HFFc6 (cell line): ENCODE results near the gene IFI6. TPM values are rescaled to one million over a fixed set of nuclear protein-coding genes. Genes with fewer than 3 reads are reported as not detected.

Experiments used
- DNase-seq: peaks from one replicate; pipeline ENCODE4 v3.0.0-alpha.2; 2018
- H3K27ac Mint-ChIP-seq: 2 replicates; pipeline ENCODE4 v1.8.0; 2020; ENCODE audit warnings: mild to moderate bottlenecking, mixed read lengths
- H3K27me3 Mint-ChIP-seq: 2 replicates; pipeline ENCODE4 v1.8.0; 2021; ENCODE audit warnings: mild to moderate bottlenecking, moderate library complexity, mixed read lengths; ENCODE audit not compliant: insufficient read depth
- H3K36me3 Mint-ChIP-seq: 2 replicates; pipeline ENCODE4 v1.8.0; 2021; ENCODE audit warnings: low read depth, mixed read lengths
- H3K4me1 Mint-ChIP-seq: 2 replicates; pipeline ENCODE4 v1.8.0; 2020; ENCODE audit warnings: low read depth, mixed read lengths
- H3K4me3 Mint-ChIP-seq: 2 replicates; pipeline ENCODE4 v1.8.0; 2020; ENCODE audit warnings: mild to moderate bottlenecking, moderate library complexity, mixed read lengths
- H3K9me3 Mint-ChIP-seq: 2 replicates; pipeline ENCODE4 v1.8.0; 2020; ENCODE audit warnings: mild to moderate bottlenecking, mixed read lengths
- total RNA-seq, 6 experiments: library from RNA; stranded (reverse); fragmentation: NEBNext Ultra II Directional; extraction: Animal tissue kit (Norgen Biotek cat#: 25700); gene quantifications; 2 replicates in 1 of 6; 3 replicates in 5 of 6; pipeline ENCODE4 v1.2.3, GENCODE V29; 2021
- TF ChIP-seq, protein P1 (sequence below): fragments of 200-600 bp; sonication (generic); IDR thresholded peaks from 2 replicates; pipeline ENCODE4 v1.5.0; 2021; ENCODE audit warnings: antibody characterized with exemption, mild to moderate bottlenecking

The IFI6 gene
- total RNA-seq, 6 experiments from 2014 or later = 16.7 to 23.8 (median 20.5) TPM

DNA sequence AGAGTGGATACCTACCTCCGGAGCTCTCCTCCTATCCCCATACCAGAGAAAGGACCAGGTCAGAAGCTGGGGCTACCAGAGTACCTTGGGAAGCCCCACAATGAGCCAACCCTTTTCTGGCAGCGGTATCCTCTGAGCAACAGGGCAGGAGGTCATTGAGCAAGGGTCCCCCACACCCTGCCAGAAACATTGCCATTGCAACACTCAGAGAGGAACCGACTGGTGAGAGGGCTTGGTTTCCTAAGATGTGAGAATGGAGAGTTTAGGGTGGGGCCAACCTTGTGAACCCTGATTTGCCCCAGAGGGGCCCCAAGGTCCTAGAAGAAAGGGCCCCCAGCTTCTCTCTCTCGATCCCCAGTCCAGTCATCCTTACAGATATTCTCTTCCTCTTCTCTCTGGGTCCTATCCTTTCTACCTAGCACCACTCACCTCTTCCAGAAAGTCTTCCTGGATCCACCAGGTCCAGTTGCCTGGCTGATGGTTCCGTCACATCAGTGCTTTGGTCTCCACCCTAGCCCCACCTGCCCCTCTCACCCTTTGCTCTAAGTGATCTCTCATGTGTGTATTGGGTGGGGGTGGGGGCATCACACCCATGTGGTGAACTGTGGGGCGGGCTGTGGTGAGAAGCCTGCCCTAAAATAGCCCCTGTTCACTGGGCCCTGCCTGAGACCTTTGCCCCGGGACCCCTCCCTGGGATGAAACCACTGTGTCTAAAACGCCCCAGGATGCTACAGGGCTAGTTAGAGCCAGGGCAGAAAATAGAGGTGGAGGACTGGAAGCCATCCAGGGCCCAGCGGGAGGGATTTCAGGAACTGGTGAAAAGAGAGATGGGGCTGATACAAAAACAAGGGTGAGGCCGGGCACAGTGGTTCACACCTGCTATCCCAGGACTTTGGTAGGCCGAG, 45.7 kb downstream of the IFI6 start:
- DNase-seq = no peak
- no peaks in the 10 kb centered on the region for H3K36me3 Mint-ChIP-seq
- no peak overlapping the region for H3K4me3 Mint-ChIP-seq
- TF ChIP-seq, protein P1, sequence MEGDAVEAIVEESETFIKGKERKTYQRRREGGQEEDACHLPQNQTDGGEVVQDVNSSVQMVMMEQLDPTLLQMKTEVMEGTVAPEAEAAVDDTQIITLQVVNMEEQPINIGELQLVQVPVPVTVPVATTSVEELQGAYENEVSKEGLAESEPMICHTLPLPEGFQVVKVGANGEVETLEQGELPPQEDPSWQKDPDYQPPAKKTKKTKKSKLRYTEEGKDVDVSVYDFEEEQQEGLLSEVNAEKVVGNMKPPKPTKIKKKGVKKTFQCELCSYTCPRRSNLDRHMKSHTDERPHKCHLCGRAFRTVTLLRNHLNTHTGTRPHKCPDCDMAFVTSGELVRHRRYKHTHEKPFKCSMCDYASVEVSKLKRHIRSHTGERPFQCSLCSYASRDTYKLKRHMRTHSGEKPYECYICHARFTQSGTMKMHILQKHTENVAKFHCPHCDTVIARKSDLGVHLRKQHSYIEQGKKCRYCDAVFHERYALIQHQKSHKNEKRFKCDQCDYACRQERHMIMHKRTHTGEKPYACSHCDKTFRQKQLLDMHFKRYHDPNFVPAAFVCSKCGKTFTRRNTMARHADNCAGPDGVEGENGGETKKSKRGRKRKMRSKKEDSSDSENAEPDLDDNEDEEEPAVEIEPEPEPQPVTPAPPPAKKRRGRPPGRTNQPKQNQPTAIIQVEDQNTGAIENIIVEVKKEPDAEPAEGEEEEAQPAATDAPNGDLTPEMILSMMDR = no peak
- no peaks in the 10 kb centered on the region for H3K9me3 Mint-ChIP-seq
- H3K4me1 Mint-ChIP-seq = peaks cover 6% of the 10 kb centered on the region
- no peak overlapping the region for H3K27ac Mint-ChIP-seq
- H3K27me3 Mint-ChIP-seq = peaks cover 5% of the 10 kb centered on the region

DNA sequence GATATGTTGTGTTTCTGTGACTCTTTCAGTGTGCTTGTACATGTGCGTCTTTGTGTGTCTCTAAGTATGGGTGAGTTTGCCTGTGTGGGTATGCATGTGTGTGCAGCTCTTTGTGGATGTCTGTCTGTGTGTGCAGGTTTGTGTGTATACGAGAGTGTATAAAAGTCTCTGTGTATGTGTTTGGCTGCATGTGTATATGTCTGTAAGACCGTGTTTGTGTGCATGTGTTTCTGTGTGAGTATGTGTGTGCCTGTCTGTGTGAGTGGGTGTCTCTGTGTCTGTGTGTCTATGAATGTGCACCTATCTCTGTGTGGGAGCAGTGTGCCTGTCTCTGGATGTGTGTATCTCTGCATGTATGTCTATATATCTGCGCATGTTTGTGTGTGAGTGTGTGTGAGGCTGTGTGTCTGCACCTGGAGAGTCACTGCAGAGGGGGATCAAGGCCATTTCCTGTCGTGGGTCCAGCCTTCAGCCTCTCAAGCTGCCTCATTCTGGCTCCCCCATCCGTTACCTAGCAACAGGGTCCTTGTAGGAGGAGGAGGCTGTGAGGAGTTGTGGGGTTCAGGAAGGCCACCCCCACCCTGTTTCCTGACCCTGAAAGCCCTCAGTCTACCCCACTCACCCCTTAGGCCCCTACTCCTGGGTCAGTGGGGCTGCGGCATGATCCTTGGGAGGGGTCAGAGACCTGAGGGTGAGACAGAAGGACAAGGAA, 47.4 kb downstream of the IFI6 start:
- no peak for DNase-seq
- Mint-ChIP-seq H3K36me3 (no peaks in the 10 kb centered on the region), H3K9me3 (no peaks in the 10 kb centered on the region), H3K27me3 (peaks cover 6% of the 10 kb centered on the region), H3K4me1 (no peaks in the 10 kb centered on the region), H3K4me3 (no peak overlapping the region), H3K27ac (no peak overlapping the region)
- TF ChIP-seq, protein P1 = no peak

DNA sequence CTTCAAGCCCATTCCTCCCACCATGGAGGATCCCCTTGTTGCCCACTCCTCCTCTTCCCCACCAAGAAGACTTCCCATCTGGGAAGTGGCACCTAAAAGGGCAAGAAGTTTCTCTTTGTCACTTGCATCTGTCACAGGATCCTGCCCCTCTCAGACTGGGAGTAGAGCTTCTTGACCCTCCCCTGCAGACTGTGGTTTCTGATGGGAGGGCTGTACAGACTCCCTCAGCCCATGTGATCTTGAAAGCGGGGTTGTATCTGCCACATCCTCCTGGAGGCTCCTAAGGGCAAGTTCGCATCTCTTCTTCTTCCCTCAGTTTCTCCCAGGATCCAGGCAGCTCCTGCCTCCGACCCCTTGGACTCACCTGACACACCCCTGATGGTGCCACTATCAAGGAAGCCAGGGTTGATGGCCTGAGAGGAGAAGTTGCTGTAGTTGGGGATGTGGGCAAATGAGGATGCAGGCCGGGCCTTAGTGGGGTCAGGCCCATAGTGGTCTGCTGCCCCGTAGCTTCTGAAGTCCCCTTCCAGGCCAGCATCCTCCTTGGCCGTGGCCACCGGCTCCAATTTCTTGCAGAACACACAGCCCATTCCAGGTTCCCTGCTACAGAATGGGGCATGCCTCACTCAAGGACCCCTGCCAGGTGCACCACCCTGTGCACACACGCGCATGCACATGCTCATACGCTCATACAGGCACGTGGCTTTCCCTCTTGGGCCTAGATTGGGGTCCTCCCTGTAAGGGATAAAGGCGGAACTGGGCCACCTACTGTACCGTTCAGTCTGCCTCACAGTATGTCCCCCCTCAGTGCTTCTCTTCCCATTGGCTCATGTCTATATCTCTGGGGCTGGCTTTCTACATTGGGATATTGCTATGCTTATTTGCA, 48.4 kb downstream of the IFI6 start:
- no peak overlapping the region for H3K27ac Mint-ChIP-seq
- no peak for DNase-seq
- H3K27me3 Mint-ChIP-seq = peaks cover 10% of the 10 kb centered on the region
- no peaks in the 10 kb centered on the region for H3K36me3 Mint-ChIP-seq
- no peaks in the 10 kb centered on the region for H3K9me3 Mint-ChIP-seq
- H3K4me1 Mint-ChIP-seq = no peaks in the 10 kb centered on the region
- H3K4me3 Mint-ChIP-seq = no peak overlapping the region
- TF ChIP-seq, protein P1 = no peak

DNA sequence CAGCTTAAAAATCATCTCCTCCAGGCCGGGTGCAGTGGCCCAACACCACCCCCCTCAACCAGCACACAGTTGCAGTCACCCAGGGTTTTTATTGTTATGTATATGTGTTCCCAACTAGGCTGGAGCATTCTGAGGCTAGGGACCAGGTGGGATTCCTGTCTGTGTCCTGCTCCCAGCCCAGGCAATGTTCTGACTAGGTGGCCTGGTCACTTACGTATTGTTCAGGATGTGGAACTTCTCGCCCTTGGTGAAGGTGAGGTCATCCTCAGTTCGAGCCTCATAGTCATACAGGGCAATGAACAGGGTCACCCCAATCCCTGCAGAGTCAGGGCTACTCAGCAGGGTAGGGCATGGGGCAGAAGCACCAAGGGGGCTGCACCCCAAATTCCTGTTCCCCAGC, 49.2 kb downstream of the IFI6 start:
- TF ChIP-seq, protein P1 = no peak
- Mint-ChIP-seq H3K4me1 (no peaks in the 10 kb centered on the region), H3K27ac (no peak overlapping the region), H3K27me3 (peaks cover 10% of the 10 kb centered on the region), H3K9me3 (no peaks in the 10 kb centered on the region), H3K36me3 (no peaks in the 10 kb centered on the region), H3K4me3 (no peak overlapping the region)
- DNase-seq = no peak
